ENCODE data around the gene LONRF3. TPM values are rescaled to one million over a fixed set of nuclear protein-coding genes. Genes with fewer than 3 reads are reported as not detected.

Gene LONRF3
- total RNA-seq, 4 donors from 2014 or later: 14.3 to 19.9 (median 17.5) TPM

- H3K9me3 ChIP-seq: no peaks in the 10 kb centered on the region
- H3K4me3 ChIP-seq: no peak overlapping the region
- H3K27ac ChIP-seq (replicated peaks in 1 of 4): no peak overlapping the region
- H3K27me3 ChIP-seq: no peaks in the 10 kb centered on the region
- DNase-seq (ENCODE audit: extremely low spot score): no peak
- peaks cover 0 to 25% (median 13%) of the 10 kb centered on the region in 4 donors for H3K36me3 ChIP-seq
- H3K4me1 ChIP-seq: peaks cover 0 to 9% (median 6%) of the 10 kb centered on the region in 4 donors
- WGBS: 91% methylated on average over 3 of the region's 3 CpGs
- intact Hi-C loops (cut with DNase I): loop anchor here (5.0 to 10.0 kb wide), 2 partner anchors 58 to 160 kb away; no protein-coding TSS in a partner anchor
- TF ChIP-seq POLR2AphosphoS5 (IDR thresholded peaks at IDR 0.05) (no peak), CTCF (IDR thresholded peaks at IDR 0.05) (no peak), EP300 (IDR thresholded peaks at IDR 0.05) (no peak), POLR2A (IDR thresholded peaks at IDR 0.05; ENCODE audit: low read depth) (no peak)
These were observed 32.9 kb downstream of the LONRF3 start for GRCh38 chrX:119007189-119007770.

- Histone ChIP-seq H3K4me3 (no peak overlapping the region), H3K27ac (replicated peaks in 1 of 4) (no peak overlapping the region), H3K27me3 (no peaks in the 10 kb centered on the region), H3K36me3 (peaks cover 0 to 34% (median 19%) of the 10 kb centered on the region in 4 donors), H3K9me3 (no peaks in the 10 kb centered on the region), H3K4me1 (peaks cover 0 to 9% (median 5%) of the 10 kb centered on the region in 4 donors)
- 14% methylated on average over 3 of the region's 3 CpGs for WGBS
- TF ChIP-seq POLR2AphosphoS5 (IDR thresholded peaks at IDR 0.05) (no peak), CTCF (IDR thresholded peaks at IDR 0.05) (peak; percentile 47 to 50 (median 48)), POLR2A (IDR thresholded peaks at IDR 0.05; ENCODE audit: low read depth) (no peak), EP300 (IDR thresholded peaks at IDR 0.05) (no peak)
- intact Hi-C loops (cut with DNase I): loop anchor here (5.0 to 10.0 kb wide), 2 partner anchors 57 to 161 kb away; no protein-coding TSS in a partner anchor
- no peak for DNase-seq (ENCODE audit: extremely low spot score)
These were observed 33.8 kb downstream of the LONRF3 start for GRCh38 chrX:119008110-119008744.

DNA sequence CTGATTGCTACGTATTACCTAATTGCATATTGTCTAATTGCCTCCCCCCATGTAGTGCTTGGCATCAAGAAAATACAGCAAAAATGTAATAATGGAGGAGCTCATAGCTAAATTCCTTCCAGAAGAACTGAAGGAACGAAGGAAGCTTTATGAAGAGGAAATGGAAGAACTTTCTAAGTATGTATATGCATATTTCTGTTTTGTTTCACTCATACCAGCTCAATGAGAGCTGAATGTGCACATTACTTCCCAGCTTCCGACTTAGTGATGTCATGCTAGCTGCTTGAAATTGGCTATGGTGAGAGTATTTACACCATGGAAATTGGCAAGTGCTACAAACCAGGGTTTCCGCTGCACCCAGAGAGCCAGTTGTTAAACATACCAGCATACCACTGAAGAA, 34.7 kb downstream of the LONRF3 start:
- intact Hi-C loops (cut with DNase I): loop anchor here (5.0 to 10.0 kb wide), 2 partner anchors 56 to 162 kb away; no protein-coding TSS in a partner anchor
- Histone ChIP-seq H3K27me3 (no peaks in the 10 kb centered on the region), H3K4me1 (peaks cover 0 to 9% (median 2%) of the 10 kb centered on the region in 4 donors), H3K9me3 (no peaks in the 10 kb centered on the region), H3K4me3 (no peak overlapping the region), H3K27ac (replicated peaks in 1 of 4) (no peak overlapping the region), H3K36me3 (peaks cover 0 to 40% (median 22%) of the 10 kb centered on the region in 4 donors)
- DNase-seq (ENCODE audit: extremely low spot score): no peak
- TF ChIP-seq CTCF (IDR thresholded peaks at IDR 0.05): no peak
- no peak for TF ChIP-seq POLR2A (IDR thresholded peaks at IDR 0.05; ENCODE audit: low read depth)
- TF ChIP-seq POLR2AphosphoS5 (IDR thresholded peaks at IDR 0.05): no peak
- TF ChIP-seq EP300 (IDR thresholded peaks at IDR 0.05): no peak
- WGBS: 67% methylated on average over 4 of the region's 4 CpGs

- Histone ChIP-seq H3K36me3 (peaks cover 0 to 45% (median 22%) of the 10 kb centered on the region in 4 donors), H3K27me3 (no peaks in the 10 kb centered on the region), H3K9me3 (no peaks in the 10 kb centered on the region), H3K4me3 (no peak overlapping the region), H3K4me1 (peaks cover 0 to 8% (median 4%) of the 10 kb centered on the region in 4 donors), H3K27ac (replicated peaks in 1 of 4) (no peak overlapping the region)
- intact Hi-C loops (cut with DNase I): no loop called here
- 91% methylated on average over 5 of the region's 5 CpGs for WGBS
- DNase-seq (ENCODE audit: extremely low spot score): no peak
- TF ChIP-seq POLR2AphosphoS5 (IDR thresholded peaks at IDR 0.05) (no peak), EP300 (IDR thresholded peaks at IDR 0.05) (no peak), POLR2A (IDR thresholded peaks at IDR 0.05; ENCODE audit: low read depth) (no peak), CTCF (IDR thresholded peaks at IDR 0.05) (no peak)
These were observed 36.1 kb downstream of the LONRF3 start for GRCh38 chrX:119010491-119010890.
